Prostate gland (tissue), 2 donors: ENCODE measurements around the gene DPP10.

Experiments
- CTCF ChIP-seq, 4 experiments: fragments of 200-600 bp in 2 of 4; fragments of 450-650 bp in 2 of 4; sonication (generic) in 2 of 4; IDR thresholded peaks; 1 replicate in 3 of 4; 2 replicates in 1 of 4; pipeline ENCODE4 v1.5.1; 2016 to 2019; ENCODE audit warnings: antibody characterized with exemption in 4 of 4, mild to moderate bottlenecking in 2 of 4, moderate library complexity in 2 of 4
- POLR2A ChIP-seq: fragments of 450-650 bp; IDR thresholded peaks from one replicate; pipeline ENCODE4 v1.6.1; 2016; ENCODE audit warnings: antibody characterized with exemption, mild to moderate bottlenecking
- POLR2AphosphoS5 ChIP-seq: sonication (generic); formaldehyde crosslinking; IDR thresholded peaks from one replicate; pipeline ENCODE4 v1.6.1; 2017; ENCODE audit warnings: antibody characterized with exemption

- TF ChIP-seq CTCF (IDR thresholded peaks at IDR 0.05) (peak in 3 of 4 experiments; percentile 21 to 48 (median 32)), POLR2A (no peak), POLR2AphosphoS5 (no peak)
These were observed 108.7 kb downstream of the DPP10 start for GRCh38 chr2:114550895-114551793.
